Cerebellar cortex (tissue), 1 donor: ENCODE results near the gene RNF19B.

Experiments
- DNase-seq: peaks from one replicate; pipeline ENCODE4 v3.0.0-alpha.2; 2015; ENCODE audit warnings: low spot score

Gene RNF19B

GRCh38 chr1:32965251-32965747, 690 bp upstream of the RNF19B start:
- no peak for DNase-seq

- DNase-seq, result peak; percentile 38
These were observed 706 bp downstream of the RNF19B start for GRCh38 chr1:32963746-32964460.

GRCh38 chr1:32962248-32962896, 2.2 kb downstream of the RNF19B start:
- DNase-seq, result no peak

GRCh38 chr1:32960819-32961355, 3.7 kb downstream of the RNF19B start:
- DNase-seq, result no peak

- no peak for DNase-seq
These were observed 4.3 kb downstream of the RNF19B start for GRCh38 chr1:32960342-32960741.

- DNase-seq, result no peak
These were observed 5.8 kb downstream of the RNF19B start for GRCh38 chr1:32958827-32959226.

- no peak for DNase-seq
These were observed 7.6 kb downstream of the RNF19B start for GRCh38 chr1:32957017-32957416.

- no peak for DNase-seq
These were observed 10.4 kb downstream of the RNF19B start for GRCh38 chr1:32954168-32954567.

- no peak for DNase-seq
These were observed 11.1 kb downstream of the RNF19B start for GRCh38 chr1:32953495-32953894.

- no peak for DNase-seq
These were observed 15.1 kb downstream of the RNF19B start for GRCh38 chr1:32949519-32949918.

GRCh38 chr1:32948905-32949304, 15.7 kb downstream of the RNF19B start:
- no peak for DNase-seq

- DNase-seq, result no peak
These were observed 16.3 kb downstream of the RNF19B start for GRCh38 chr1:32948390-32948722.

- DNase-seq, result no peak
These were observed 16.8 kb downstream of the RNF19B start for GRCh38 chr1:32947669-32948389.

- no peak for DNase-seq
These were observed 18.2 kb downstream of the RNF19B start for GRCh38 chr1:32946413-32946812.

GRCh38 chr1:32944180-32944579, 20.4 kb downstream of the RNF19B start:
- DNase-seq, result no peak

- peak; percentile 33 for DNase-seq
These were observed 24.8 kb downstream of the RNF19B start for GRCh38 chr1:32939655-32940371.

GRCh38 chr1:32937061-32937460, 27.5 kb downstream of the RNF19B start:
- peak; percentile 27 for DNase-seq

GRCh38 chr1:32934535-32934934, 30.1 kb downstream of the RNF19B start:
- no peak for DNase-seq

GRCh38 chr1:32933742-32934322, 30.8 kb downstream of the RNF19B start:
- peak; percentile 35 for DNase-seq

- DNase-seq, result no peak
These were observed 32.8 kb downstream of the RNF19B start for GRCh38 chr1:32931760-32932159.

- DNase-seq, result no peak
These were observed 35.2 kb downstream of the RNF19B start for GRCh38 chr1:32929366-32929765.

GRCh38 chr1:32928715-32929114, 35.9 kb downstream of the RNF19B start:
- DNase-seq, result no peak
